Activated CD4-positive, CD25-positive, alpha-beta regulatory T cell (primary cell): ENCODE results near the gene ATP6V1F.

ENCODE experiments used
- DNase-seq, 4 experiments: peaks; one replicate each; lab custom pipeline; 2025; lab: John Stamatoyannopoulos, UW

Gene ATP6V1F, protein sequence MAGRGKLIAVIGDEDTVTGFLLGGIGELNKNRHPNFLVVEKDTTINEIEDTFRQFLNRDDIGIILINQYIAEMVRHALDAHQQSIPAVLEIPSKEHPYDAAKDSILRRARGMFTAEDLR

DNA sequence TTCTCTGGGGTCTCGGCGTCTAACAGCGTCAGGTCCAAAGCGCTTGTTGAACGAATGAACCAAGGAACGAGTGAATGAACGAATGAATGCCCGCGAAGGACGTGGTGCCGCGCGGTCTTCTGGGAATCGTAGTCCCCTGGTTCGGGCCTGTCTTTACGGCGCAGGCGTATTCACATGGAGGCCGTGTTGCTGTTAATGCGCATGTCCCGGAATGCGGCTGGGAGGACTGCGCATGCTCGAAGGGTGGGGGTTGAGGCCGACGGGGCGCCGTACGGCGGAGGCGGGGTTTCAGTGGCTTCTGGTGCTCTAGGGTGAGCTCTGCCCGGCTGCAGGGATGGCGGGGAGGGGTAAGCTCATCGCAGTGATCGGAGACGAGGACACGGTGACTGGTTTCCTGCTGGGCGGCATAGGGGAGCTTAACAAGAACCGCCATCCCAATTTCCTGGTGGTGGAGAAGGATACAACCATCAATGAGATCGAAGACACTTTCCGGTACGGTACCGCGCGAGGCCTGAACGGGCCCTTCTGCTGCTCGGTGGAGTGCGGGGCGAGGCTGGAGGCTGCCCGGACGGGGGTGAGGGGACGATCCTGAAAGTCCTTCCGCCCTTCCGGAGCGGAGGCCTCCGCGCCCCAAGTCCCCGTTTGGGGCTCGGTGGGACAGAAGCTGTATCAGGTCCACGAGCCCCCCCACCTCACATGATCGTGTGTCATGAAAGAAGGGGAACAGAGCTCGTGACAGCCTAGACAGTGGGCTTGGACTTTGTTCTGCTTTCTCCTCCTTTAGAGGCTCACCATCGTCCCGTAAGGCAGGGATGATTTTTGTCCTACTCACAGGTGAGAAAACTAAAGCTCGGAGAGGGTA lies at the start of gene ATP6V1F:
Gene ATP6V1F (plus strand): TSS at position 286 of the 862 bp plus-strand sequence. CDS start 49 bp downstream, at position 335.
- DNase-seq: peak; percentile 96 to 99 (median 98)

DNA sequence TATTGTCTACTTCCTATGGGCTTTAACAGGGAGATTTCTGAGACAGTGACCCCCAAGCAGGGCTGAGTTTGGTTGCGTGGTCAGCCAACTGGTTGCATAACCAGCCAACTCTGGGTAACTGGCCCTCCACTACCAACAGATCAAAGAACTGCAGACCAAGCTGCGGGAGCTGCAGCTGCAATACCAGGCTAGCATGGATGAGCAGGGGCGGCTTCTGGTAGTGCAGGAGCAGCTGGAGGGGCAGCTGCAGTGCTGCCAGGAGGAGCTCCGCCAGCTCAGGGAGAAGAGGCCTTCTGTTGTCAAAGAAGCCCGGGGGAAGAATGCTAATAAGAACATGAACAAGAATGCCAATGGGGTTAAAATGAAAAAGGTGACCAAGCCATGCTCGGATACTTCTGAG lies 48.2 kb upstream of the ATP6V1F start:
- no peak for DNase-seq

DNA sequence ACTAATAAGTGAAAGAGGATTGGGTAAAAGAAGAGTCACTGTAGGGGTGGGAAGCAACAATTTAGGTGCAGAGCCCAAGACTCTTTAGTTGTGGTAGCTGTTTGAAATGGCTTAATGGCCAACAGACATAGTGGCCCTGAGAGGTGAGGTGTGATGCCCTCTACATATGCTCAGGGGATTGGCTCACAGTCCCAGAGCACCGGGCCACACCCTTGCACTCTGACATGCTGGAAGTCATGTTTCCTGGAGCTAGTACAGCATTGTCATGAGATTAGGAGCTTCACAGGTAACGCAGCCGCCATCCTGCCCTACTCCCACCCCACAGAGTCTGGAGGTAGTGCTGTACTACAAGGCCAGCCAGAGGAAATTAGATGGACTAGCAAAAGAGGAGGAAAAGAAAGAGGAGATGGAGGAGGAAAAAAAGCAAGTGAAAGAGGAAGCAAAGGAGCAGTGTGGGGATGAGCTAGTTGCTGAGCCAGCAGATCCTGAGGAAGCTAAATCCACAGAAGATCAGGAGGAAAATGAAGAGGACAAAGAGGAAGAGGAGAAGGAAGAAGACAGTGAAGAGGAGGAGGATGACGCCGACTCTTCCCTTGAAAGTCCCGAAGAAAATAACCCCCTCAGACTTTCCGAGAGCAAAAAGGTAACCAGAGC lies 47.2 kb upstream of the ATP6V1F start:
- no peak for DNase-seq

DNA sequence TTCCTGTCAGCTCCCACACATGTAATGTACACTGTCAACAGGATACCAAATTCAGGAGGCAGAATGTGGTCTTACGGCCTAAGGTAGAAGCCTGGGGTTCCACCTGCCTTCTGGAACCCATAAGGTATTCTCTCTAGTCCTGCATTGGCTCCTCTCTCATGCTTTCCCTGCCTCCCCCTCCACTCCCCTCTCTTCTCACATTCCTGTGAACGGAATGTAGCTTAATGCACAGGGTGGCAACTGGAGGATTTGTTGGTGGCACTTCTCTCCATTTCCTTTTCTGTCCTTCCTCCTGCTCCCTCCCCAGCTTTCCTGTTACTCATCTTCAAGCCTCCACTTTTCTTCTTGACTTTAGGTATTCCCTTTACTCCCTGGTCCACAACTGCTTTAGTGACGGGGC lies 44.0 kb upstream of the ATP6V1F start:
- DNase-seq: no peak

DNA sequence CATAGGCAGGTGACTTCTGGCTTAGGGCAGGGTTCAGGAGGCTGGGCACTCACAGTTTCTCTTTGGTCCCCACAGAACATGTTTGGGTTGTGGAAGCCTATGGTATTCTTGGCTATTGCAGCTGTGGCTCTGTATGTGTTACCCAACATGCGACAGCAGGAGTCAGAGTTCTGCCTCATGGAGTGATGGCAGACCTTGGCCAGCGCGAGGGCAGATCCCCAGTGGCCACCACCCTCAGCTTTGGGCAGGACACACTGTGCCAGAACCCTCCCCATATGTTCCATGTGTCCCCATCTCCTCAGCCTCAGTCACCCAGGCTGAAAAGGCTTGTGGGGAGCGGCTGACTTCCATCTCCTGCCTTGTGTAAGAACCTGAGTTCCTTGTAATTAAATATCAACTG lies 40.9 kb upstream of the ATP6V1F start:
- no peak for DNase-seq

DNA sequence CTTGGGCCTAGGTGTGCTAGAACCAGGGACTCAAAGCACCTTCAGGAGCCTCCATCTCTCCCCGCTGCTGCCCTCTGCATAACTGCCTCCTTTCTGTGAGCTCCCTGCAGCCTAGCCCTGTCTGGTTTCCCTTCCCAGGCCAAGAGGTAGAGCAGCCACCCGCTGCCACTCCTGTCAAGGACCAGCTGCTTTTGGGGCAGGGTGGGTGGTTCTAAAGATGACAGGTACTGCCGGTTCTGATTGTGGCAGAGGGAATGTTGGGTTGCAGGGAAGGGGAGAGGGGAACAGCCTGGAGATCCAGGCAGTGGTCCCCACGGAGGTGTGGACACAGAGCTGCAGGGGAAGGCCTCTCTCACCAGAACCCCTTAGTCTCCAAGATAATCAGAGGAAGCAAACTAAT lies 36.1 kb upstream of the ATP6V1F start:
- DNase-seq: no peak

DNA sequence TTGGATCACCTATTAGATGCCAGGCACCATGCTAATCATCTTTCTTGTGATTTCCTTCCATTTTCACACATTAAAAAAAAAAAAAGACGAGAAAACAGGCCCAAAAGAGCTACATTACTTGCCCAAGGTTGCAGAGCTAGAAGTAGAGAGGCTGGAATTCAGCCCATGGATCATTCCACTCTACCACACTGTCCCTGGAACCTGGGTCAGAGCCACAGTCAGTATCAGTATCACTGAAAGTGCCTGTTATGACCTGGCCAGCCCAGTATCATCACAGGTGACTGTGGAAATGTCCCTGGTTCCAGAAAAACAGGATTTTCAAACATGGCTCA lies 35.8 kb upstream of the ATP6V1F start:
- no peak for DNase-seq

DNA sequence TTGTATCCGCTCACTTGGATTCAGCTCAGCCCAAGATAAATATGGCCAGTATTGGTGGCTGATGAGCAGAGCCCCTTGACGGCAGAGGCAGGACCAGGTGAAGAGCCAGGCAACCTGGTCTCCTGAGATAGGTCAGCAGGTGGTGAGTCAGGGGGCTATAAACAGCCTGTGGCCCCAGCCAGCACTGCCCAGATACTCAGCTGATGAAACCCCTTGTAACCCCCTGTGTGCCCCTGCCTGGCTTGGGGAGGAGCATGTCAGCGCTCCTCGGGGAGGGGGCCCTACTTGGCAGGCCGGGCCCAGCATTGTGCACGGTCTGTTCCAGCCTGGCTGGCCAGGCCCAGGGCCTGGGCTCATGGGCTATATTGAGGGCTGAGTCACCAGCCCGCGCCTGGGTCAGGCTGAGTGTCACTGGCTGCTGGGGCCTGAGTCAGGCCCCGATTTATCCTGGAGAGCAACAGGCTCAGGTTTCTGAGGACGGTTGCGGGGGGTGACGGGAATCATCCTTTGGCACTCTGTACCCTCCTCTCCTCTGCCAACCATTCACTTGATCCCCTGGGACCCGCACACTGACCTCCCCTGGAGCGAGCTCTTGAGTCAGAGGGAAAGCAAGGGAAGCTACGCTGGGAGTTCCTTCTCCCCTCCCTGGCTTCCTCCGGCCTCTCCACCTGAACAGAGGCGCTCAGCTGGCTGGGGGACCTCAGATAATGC lies 35.3 kb upstream of the ATP6V1F start:
- no peak for DNase-seq

DNA sequence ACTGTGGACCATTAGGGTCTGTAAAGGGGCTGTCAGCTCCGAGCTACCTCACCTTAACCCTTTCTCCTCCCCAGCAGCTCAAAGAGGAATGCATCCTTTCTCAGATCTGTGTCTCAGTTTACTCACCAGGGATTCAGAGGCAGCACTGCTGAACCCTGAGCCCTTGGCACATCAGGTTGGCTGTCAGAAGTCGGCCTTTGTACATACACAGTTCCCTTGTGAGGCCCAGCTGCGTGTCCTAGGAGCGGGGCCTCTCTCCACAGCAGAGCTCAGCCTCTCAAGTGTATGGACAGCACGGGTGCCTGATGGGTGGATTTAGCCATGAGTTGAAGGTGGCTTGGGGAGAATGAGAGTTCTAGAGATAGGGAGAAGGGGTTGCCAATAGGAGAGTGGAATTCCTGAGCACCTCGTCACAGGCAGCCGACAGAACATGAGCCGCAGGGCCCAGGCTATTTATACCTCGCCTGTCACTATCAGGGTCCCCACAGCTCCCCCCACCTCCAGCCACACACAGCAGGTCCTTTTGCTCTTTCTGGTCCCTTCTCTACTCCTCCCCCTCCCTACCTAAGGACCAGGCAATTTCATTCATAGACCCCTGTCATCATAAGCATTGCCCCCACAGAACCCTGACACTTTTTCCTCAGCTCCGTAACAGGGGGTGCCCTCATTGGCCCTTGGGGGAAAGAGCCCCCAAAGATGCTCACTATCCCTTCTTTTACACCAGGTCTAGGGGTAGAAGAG lies 34.5 kb upstream of the ATP6V1F start:
- no peak for DNase-seq

DNA sequence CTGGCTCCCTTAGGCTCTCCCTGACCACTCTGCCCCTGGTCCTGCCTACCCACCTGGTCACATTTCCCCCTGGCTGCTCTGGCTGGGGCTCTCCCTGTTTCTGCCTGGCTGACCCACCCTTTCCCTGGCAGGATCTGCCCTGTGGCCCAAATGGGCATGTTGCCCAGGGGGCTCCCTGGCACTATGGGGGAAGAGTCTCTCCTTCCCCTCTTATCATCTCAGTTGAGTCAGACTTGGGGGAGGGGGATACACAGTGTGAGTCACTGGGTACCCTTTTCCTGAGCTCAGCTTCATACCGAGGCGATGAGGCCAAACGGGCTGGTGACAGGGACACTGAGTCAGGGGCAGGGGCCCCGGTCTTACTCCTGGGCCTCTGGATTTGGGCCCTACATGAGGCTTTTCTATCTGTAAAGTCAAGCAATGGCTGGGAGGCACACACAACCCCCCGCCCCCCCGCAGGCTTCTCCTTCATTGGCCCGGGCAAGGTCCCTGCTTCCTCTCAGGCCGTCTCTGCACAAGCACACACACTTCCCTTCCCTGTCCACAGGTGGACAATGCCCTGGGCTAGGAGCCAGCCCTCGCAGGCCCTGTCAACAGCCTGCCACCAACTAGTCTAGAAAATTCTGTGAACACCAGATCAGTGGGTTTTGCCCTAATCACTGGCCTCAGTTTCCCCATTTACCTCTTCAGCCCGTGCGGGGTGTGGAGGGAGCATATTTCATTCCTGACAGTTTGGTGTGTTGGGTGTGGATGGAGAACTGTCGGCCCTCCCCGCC lies 33.1 kb upstream of the ATP6V1F start:
- no peak for DNase-seq

DNA sequence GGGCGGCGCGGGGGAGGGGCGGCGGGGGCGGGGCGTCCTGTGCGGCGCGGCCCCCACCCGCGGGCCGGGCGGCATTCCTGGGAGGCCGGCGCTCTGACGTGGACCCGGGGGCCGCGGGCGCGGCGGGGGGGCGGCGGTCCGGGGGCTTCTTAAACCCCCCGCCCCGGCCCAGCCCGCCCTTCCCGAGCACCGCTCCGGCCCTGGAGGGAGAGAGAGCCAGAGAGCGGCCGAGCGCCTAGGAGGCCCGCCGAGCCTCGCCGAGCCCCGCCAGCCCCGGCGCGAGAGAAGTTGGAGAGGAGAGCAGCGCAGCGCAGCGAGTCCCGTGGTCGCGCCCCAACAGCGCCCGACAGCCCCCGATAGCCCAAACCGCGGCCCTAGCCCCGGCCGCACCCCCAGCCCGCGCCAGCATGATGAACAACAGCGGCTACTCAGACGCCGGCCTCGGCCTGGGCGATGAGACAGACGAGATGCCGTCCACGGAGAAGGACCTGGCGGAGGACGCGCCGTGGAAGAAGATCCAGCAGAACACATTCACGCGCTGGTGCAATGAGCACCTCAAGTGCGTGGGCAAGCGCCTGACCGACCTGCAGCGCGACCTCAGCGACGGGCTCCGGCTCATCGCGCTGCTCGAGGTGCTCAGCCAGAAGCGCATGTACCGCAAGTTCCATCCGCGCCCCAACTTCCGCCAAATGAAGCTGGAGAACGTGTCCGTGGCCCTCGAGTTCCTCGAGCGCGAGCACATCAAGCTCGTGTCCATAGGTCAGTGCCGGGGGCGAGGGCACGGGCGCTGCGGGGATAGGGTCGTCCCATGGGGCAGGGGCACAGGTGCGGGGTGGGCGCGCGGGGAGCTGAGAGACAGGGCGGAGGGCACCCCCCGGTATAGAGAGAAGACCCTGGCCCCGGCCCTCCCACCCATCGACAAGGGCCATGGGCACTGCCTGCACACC lies 32.2 kb upstream of the ATP6V1F start, which contains the start of gene FLNC:
Gene FLNC (plus strand): TSS at position 176 of the 947 bp plus-strand sequence. CDS start 232 bp downstream, at position 408.
- no peak for DNase-seq

DNA sequence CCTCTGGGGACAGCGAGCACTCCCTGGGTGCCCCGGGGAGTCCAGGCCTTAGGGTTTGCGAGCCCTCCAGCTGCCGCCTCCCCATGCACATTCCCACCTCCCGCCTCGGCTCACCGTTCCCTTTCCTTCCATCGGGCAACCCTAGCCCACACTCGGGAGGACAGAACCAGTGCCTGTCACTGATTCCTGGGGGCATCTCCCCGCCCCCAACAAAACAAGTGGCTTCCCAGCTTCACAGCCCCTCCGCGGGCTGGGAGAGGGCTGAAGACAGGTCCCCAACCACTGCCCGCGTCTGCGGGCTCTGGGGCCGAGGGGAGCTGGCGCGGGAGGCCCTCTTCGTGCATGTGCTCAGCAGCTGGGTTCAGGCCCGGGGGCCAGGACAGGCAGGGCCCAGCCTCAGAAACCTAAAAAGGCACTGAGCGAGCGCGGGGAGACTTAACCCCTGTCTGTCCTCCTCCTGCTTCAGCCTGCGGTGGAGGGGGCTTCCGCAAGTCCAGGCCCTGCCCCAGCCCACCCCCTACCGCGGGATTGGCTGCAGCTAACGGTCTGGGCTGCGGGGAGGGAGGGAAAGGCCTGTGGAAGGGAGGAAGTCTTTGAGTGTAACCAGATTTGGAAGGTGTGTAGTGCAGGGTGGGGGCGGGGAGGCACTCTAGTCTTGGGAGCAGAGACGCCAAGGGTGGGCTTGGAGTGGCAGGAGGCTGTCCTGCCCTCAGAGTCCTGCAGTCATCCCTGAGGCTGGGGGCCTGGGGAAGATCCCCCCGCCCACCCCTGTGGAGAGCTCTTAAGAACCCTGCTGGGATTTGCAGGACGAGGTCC lies 31.3 kb upstream of the ATP6V1F start:
- DNase-seq: no peak

DNA sequence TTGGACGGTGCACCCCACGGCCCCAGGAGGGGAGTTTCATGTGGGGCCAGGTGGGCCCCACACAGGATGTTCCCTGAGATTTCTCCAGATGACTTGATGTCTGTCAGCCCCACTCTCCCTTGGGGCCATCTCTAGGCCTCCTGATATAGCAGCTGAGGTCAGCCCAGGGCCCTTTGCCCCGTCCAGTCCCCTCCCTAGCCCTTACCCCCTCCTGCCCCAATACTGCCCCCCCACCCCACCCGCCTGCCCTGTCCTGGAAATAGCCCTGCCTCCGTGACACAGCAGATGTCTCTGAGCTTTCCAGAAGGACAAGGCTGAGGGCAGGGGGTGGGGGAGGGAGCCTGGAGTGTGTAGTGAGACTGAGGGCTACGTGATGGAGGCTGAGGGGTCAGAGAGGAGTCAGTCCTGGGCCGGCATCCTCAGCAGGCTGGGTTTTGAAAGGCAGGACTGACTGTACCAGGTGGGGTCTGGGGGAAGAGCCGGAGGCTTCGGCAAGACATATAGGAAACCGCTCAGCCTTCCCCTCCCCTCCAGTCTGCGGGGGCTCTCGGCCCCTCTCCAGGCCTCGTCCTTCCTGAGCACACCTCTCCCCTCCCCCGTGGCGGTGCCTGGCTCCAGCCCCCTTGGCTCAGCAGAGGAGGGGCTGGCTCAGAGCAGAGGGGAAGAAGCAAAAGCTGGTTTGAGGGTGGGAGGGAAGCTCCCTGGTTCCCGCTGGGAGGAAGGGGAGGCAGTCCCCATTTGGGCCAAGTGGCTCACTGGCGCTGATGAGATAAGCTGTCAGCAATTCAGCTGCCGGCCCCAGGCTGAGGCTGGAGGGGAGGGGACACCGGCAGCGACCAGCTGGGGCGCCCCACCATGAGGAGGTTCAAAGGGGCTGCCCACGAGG lies 30.4 kb upstream of the ATP6V1F start:
- DNase-seq: no peak

DNA sequence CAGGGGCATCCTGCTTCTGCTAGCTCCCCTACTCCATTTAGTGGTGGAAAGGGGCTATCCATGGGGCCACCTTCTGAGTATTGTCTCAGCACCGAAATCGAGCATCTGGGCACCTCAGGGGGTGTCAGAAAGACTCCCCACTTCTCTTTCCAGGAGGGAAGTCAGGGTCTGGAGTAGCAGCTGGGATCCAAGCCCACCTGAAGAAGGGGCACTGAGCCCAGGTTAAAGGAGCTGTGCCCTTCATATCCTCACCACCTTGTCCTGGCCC lies 29.8 kb upstream of the ATP6V1F start:
- DNase-seq: no peak

DNA sequence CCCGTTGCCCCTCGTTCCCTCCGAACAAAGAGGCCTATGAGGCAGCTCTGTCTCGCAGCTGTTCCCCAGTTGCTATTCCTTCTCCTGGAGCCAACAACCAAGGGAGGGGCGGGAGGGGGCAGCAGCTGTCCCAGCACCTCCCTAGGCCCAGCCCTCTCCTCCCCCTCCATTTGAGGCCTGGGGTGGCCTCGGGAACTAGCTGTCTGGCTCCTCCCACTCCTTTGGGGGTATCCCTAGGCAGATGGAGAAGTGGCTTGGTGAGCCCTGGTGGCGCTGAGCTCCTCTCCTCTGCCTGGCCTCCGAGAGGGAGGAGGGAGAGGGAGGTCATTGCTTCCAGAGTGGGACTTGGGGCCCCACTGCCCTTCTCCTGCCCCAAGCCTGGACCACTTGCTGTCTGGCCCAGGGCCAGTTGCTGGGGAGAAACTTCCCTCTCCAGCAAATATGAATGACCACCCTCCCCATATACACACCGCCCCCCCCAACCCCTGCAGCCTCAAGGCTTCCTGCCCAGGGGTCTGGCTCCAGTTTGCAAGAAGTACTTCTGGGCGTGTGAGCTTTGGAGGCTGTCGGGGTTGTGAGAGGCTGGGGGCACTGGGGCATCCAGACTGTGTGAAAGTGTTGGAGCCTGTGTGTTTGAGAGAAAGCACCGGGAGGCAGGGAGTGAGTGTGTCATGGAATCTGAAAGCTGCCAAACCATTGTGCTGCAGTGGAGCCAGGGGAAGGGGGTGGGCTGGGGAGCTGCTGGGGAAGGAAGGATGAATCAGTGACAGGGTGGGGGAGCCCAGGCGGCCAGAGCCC lies 29.3 kb upstream of the ATP6V1F start:
- DNase-seq: no peak

DNA sequence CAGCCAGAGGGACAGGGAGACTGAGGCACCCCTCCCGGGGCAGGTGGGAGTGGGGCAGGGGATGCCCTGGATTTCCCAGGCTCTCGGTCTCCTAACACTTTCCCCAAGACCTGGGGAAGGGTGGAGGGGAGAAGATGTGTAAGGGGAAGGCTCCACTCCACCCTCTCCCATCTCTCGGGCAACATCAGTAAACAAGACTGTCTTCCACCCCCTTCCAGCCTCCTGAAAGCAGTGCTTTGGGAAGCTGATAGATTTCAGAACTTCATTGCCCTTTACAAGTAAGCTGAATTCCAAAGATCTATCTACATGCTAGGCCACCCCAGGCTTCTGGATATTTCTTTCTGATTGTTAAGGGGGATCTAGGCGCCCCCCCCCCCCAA lies 28.7 kb upstream of the ATP6V1F start:
- no peak for DNase-seq

DNA sequence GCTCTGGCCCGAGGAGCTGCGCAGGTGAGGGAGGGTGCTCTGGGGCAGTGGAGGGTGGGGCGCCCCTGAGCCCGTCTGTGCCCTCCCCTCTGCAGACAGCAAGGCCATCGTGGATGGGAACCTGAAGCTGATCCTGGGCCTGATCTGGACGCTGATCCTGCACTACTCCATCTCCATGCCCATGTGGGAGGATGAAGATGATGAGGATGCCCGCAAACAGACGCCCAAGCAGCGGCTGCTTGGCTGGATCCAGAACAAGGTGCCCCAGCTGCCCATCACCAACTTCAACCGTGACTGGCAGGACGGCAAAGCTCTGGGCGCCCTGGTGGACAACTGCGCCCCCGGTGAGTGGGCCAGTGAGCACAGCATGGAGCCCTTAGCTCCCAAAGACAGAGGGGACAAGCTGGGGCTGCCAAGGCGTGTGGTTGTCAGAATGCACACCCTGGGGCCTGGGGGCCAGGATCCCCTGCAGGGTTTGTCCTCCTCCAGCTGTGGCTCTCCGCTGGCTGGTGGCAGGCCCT lies 27.4 kb upstream of the ATP6V1F start:
- no peak for DNase-seq
